Hepatocyte (in vitro differentiated cells): ENCODE data around the gene MPIG6B.

Source experiments
- EZH2 ChIP-seq: fragments of 200-600 bp; sonication (generic); IDR thresholded peaks from 2 replicates; pipeline ENCODE4 v1.6.1; 2016; ENCODE audit warnings: antibody characterized with exemption, mild to moderate bottlenecking, borderline replicate concordance
- EZH2phosphoT487 ChIP-seq: fragments of 200-600 bp; sonication (generic); IDR thresholded peaks from one replicate; pipeline ENCODE4 v1.6.1; 2018; ENCODE audit warnings: antibody characterized with exemption, mild to moderate bottlenecking, low read depth, moderate library complexity; ENCODE audit not compliant: unreplicated experiment, severe bottlenecking
- TF ChIP-seq, protein P1 (sequence below): fragments of 200-600 bp; sonication (generic); IDR thresholded peaks from 2 replicates; pipeline ENCODE4 v1.5.1; 2016; ENCODE audit warnings: antibody characterized with exemption, mild to moderate bottlenecking; ENCODE audit not compliant: poor library complexity

DNA sequence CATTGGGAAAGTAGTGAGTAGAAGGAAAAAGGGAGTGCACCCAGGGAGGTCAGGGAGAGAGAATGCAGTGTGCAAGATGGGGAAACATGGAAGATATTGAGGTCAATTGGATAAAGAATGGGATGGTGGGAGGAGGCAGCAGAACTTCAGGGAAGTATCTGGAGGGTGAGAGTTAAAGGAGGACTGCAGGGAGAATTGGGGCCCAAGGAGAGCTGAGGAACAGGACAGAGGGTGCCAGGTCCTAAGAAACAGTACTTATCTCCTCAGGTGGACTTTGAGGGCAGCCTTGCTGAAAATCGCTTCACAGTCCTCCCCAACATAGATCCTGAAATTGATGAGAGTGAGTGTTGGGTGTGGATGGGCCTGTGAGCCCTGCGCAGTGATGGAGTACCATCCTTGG is 35.1 kb downstream of the MPIG6B start:
- TF ChIP-seq EZH2phosphoT487: no peak
- TF ChIP-seq, protein P1, sequence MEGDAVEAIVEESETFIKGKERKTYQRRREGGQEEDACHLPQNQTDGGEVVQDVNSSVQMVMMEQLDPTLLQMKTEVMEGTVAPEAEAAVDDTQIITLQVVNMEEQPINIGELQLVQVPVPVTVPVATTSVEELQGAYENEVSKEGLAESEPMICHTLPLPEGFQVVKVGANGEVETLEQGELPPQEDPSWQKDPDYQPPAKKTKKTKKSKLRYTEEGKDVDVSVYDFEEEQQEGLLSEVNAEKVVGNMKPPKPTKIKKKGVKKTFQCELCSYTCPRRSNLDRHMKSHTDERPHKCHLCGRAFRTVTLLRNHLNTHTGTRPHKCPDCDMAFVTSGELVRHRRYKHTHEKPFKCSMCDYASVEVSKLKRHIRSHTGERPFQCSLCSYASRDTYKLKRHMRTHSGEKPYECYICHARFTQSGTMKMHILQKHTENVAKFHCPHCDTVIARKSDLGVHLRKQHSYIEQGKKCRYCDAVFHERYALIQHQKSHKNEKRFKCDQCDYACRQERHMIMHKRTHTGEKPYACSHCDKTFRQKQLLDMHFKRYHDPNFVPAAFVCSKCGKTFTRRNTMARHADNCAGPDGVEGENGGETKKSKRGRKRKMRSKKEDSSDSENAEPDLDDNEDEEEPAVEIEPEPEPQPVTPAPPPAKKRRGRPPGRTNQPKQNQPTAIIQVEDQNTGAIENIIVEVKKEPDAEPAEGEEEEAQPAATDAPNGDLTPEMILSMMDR: no peak
- TF ChIP-seq EZH2: no peak
